ENCODE results near the gene GRAMD1B.
"Not testable (repeated sequence)": the region's sequence is repeated elsewhere in the genome, so short reads cannot be mapped to it uniquely, and the experiment has no call there.

Gene GRAMD1B

DNA sequence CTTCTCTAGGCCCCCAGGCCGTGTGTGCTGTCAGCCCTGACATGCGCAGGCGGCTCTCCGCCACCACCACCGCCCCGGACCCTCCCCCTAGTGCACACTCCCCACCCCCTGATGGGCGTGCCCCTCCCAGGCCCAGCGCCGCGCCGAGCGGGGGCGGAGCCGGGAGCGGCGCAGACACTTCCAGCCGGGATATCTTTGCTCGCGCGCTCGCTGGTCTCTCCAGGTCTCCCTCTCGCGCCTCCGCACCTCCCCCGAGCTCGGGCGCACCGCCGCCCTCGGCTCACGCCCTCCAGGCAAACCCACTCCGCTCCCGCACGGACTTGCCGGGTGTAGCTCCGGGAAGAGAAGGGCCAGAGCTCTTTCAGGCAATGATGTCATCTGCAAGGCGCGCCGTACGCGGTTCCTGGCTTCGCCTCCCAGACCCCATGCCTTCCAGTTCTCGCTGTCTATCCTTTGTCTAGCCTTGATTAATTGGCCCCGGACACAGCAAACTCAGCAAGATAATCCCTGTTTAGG lies 224.6 kb downstream of the GRAMD1B start, which contains the start of gene SCN3B:
Gene SCN3B, minus strand, starts transcription at position 59 of the 516 bp plus-strand sequence. CDS start 823 bp downstream, outside the sequence.
- DNase-seq, result no peak

DNA sequence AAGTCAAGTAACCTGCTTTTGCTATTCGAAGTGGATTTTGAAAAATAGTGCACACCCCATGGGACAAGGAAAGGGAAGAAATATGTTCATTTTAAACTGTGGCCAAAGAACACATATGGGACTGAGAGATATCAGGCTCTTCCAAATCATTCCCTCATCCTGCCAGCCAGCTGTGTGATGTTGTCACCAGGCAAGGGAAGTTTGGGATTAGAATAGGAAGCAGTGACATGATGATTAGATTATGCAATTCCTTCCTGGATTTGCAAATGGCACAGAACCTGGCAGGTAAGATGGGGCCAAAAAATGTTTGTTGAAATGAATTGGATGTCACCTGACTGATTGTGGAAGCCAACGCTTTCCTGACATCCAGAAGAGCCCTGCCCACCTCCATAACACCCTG lies 229.2 kb downstream of the GRAMD1B start:
- DNase-seq, result no peak

DNA sequence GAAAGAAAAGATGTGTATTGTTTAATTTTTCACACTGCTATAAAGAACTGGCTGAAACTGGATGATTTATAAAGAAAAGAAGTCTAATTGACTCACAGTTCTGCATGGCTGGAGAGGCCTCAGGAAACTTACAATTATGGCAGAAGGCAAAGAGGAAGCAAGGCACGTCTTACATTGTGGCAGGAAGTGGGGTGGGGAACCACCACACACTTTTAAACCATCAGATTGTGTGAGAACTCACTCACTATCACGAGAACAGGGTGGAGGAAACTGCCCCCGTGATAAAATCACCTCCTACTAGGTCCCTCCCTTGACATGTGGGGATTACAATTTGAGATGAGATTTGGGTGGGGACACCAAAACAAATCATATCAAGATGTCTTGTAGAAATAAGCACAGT lies 229.9 kb downstream of the GRAMD1B start:
- not testable (repeated sequence) for DNase-seq

DNA sequence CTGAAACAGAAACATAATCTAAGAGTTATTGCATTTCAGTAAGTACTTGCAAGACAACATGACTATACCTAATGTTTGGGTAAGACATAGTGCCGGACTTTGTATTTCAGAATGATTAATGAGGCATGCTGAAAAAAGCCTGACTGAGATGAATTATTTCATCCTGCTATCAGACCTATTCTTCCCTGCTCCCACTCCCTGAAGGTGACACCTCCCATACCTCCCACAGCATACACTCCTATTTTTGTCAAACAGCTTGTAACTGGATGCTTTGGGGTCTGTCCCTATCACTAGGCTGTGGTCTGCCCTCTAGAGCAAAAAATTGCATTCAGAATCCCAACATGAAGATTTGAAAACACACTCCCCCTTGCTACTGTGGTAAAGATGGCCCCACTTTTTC lies 235.2 kb downstream of the GRAMD1B start:
- no peak for DNase-seq

DNA sequence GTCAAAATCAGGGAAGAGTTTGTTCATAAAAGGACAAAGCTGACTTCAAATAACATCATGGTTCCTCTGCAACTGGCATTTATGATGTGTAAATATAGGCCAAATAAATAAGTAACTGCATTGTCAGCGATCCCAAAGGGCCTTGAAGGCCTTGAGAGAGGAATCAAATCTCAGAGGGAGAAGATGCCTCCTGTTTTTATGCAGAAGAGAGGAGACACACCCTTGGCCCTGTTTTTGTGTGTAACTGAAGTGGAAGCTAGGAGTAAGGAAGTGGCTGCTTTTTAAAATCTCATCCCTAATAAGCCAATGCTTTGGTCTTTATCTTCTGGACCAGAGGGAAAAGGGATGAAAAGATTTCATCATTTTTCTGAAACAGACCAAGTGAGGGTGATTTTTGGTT lies 240.0 kb downstream of the GRAMD1B start:
- no peak for DNase-seq

DNA sequence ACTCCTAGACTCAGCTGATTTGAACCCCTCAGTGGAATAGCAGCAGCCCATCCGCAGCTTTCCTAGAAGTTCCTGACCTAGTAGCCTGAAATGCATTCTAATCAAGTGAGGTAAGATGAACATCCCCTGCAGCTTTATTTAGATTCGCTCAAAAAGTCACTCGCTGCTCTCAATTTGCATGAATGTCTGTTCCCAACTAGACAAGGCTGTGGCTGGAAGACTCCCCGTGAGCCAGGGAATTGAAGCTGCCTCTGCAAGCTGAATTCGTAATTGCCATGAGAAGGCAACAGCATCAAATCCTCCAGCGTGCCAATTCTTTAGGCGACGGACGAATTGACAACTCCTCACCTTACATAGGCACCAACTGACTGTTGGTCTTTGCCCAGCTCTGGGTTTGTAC lies 241.5 kb downstream of the GRAMD1B start:
- no peak for DNase-seq

DNA sequence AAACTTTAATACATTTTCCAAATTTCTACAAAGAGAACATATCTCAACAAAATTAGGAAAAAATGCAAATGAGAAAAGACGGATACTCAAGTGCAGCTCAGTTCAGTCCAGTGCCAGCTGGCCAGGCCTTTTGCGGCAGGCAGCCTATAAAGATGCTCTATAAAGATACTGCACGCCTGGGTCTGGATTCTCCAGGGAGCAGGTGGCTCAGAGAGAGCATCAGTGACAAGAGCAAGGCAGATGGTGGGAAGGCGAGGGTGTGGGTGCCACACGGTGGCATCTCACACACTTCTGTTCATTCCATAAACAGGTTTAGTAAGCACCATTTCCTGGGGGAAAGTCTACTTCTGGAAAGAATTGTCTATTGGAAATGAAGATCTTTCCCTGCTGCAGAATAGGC lies 242.5 kb downstream of the GRAMD1B start:
- no peak for DNase-seq

DNA sequence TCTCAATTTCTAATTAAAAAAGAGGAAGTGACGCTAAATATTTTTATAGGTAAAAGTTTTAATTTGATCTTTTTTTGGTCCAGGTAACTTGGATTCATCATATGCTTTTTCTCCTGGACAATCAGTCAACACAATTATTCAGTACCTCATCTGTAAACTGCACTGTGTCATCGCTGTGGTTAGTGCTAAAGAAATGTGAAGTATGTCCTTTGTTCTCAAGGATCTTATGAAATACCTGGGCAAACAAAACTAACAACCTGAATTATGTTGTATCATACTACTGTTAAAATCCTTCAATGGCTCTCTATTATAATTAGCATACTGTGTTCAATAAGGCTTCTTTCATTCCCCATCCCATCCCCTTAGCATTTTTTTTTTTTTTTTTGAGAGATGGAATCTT lies 244.2 kb downstream of the GRAMD1B start:
- DNase-seq, result no peak

Measured in activated CD4-positive, alpha-beta T cell treated with anti-CD3 and anti-CD28 coated beads for 4 hours (primary cell).